Adrenal gland (tissue), 5 donors: Measurements from ENCODE around the gene AOPEP.

Source experiments
- CTCF ChIP-seq, 6 experiments: fragments of 450-650 bp in 4 of 6; fragments of 200-600 bp in 2 of 6; sonication (generic) in 1 of 6; IDR thresholded peaks; 1 replicate in 5 of 6; 2 replicates in 1 of 6; pipeline versions ENCODE4 v1.5.1 to v1.8.0; 2016 to 2021; ENCODE audit warnings: antibody characterized with exemption in 6 of 6, mild to moderate bottlenecking in 2 of 6, moderate library complexity in 1 of 6
- POLR2A ChIP-seq, 2 donors: fragments of 450-650 bp; IDR thresholded peaks; one replicate each; pipeline ENCODE4 v1.6.1; 2017; ENCODE audit warnings: antibody characterized with exemption in 2 of 2, mild to moderate bottlenecking in 2 of 2, moderate library complexity in 1 of 2
- donor health status: DM: no; HTN: no; CAD: no.

GRCh38 chr9:95088421-95089161 is 362.1 kb downstream of the AOPEP start:
- no peak for TF ChIP-seq CTCF (IDR thresholded peaks at IDR 0.05)
- no peak for TF ChIP-seq POLR2A (IDR thresholded peaks at IDR 0.05)
